Panc1 (cell line): ENCODE measurements around the gene SLC22A5. TPM values are rescaled to one million over a fixed set of nuclear protein-coding genes. Genes with fewer than 3 reads are reported as not detected.

Experiments
- ATAC-seq: fragments of 200-7000 bp; cut with Tn5 transposase; 2 replicates; pipeline ENCODE4 v1.9.1; 2020; ENCODE audit warnings: mild to moderate bottlenecking, moderate library complexity
- BruUV-seq: library from RNA; stranded (reverse); fragments of 400-500 nt; replicated peaks from 2 replicates; lab custom pipeline; 2021; lab: Mats Ljungman, UMichigan
- CTCF ChIA-PET: fragments of 300-600 bp; sonication (Branson Sonifier 250); formaldehyde crosslinking; loops from one replicate; lab custom pipeline; 2022; ENCODE audit warnings: antibody characterized with exemption; lab: Charles Lee
- POLR2A ChIA-PET: fragments of 300-600 bp; sonication (Branson Sonifier 250); formaldehyde crosslinking; loops from one replicate; lab custom pipeline; 2022; ENCODE audit warnings: antibody characterized with exemption; lab: Charles Lee
- DNase-seq: peaks from one replicate; pipeline ENCODE4 v3.0.0-alpha.2; 2010; ENCODE audit warnings: low read depth, low spot score
- H3K27ac ChIP-seq: 2 replicates; pipeline ENCODE4 v1.5.1; 2011; ENCODE audit warnings: mild to moderate bottlenecking, low read length, inconsistent platforms
- H3K27me3 ChIP-seq: fragments of 200-500 bp; sonication (Bioruptor generic); 2 replicates; pipeline ENCODE4 v1.6.0; 2014; ENCODE audit warnings: low read length, inconsistent platforms; ENCODE audit not compliant: control insufficient read depth, insufficient read depth
- H3K36me3 ChIP-seq: fragments of 200-500 bp; sonication (Bioruptor generic); 2 replicates; pipeline ENCODE4 v1.5.1; 2014; ENCODE audit warnings: inconsistent platforms, mild to moderate bottlenecking, low read length, moderate library complexity; ENCODE audit not compliant: control insufficient read depth, insufficient read depth
- H3K4me1 ChIP-seq: 2 replicates; pipeline ENCODE4 v1.5.1; 2011; ENCODE audit warnings: inconsistent platforms, mild to moderate bottlenecking, low read length, moderate library complexity; ENCODE audit not compliant: control insufficient read depth, insufficient read depth
- H3K4me3 ChIP-seq, 2 experiments: 2 replicates each; pipeline ENCODE4 v1.5.1; 2011 to 2012; ENCODE audit warnings: low read depth in 2 of 2, low read length in 2 of 2, mild to moderate bottlenecking in 2 of 2, inconsistent platforms in 1 of 2, moderate library complexity in 1 of 2
- H3K9me3 ChIP-seq: fragments of 200-500 bp; sonication (Bioruptor generic); 2 replicates; pipeline ENCODE4 v1.5.1; 2014; ENCODE audit warnings: low read depth, mild to moderate bottlenecking, inconsistent platforms, low read length, moderate library complexity; ENCODE audit not compliant: control insufficient read depth, insufficient read depth
- POLR2AphosphoS5 ChIP-seq: IDR thresholded peaks from 2 replicates; pipeline ENCODE4 v1.6.1; 2012; ENCODE audit warnings: mild to moderate bottlenecking, low read depth, low read length, moderate library complexity
- SIN3A ChIP-seq: IDR thresholded peaks from 2 replicates; pipeline ENCODE4 v1.6.1; 2012; ENCODE audit warnings: low read depth, mild to moderate bottlenecking, low read length, moderate library complexity, borderline replicate concordance; ENCODE audit not compliant: insufficient read depth
- TCF7L2 ChIP-seq: IDR thresholded peaks from 2 replicates; pipeline ENCODE4 v1.6.1; 2011; ENCODE audit warnings: mild to moderate bottlenecking, low read depth, low read length, inconsistent platforms
- in situ Hi-C: cut with HindIII; loops from 2 replicates; pipeline ENCODE4 v1.10.0; 2016; ENCODE audit warnings: low sequenced_read_pairs, low pct_unique_long_range_greater_than_20kb
- intact Hi-C: fragments of 100-400 bp; cut with micrococcal nuclease; formaldehyde crosslinking; loops from one replicate; pipeline ENCODE4 v1.10.0; 2022; ENCODE audit not compliant: unreplicated experiment
- total RNA-seq: library from RNA; stranded (reverse); gene quantifications from one replicate; pipeline ENCODE4 v1.2.1, GENCODE V29; 2021; ENCODE audit not compliant: unreplicated experiment
- TF ChIP-seq, protein P1 (sequence below): fragments of 450-650 bp; IDR thresholded peaks from 2 replicates; pipeline ENCODE4 v1.5.1; 2017; ENCODE audit warnings: mild to moderate bottlenecking
- TF ChIP-seq, protein P2 (sequence below), 2 experiments: IDR thresholded peaks; 2 replicates each; pipeline ENCODE4 v1.6.1; 2011 to 2012; ENCODE audit warnings: low read depth in 2 of 2, control low read depth in 1 of 2, low read length in 1 of 2, mild to moderate bottlenecking in 1 of 2, moderate library complexity in 1 of 2; ENCODE audit not compliant: insufficient read depth in 1 of 2

The SLC22A5 gene
- total RNA-seq, 1 experiment from 2014 or later = 9.5 TPM

DNA sequence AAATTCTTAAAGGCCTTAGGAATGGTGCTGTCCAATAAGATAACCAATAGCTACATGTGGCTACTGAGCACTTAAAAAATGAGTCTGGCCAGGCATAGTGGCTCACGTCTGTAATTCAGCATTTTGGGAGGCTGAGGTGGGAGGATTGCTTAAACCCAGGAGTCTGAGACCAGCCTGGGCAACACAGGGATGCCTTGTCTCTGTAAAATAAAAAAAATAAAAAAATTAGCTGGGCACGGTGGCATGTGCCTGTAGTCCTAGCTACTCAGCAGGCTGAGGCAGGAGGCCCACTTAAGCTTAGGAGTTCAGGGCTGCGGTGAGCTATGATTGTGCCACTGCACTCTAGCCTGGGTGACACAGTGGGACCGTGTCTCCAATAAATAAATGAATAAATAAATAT, 1.3 kb upstream of the SLC22A5 start:
- POLR2A ChIA-PET = no interaction called here
- TF ChIP-seq POLR2AphosphoS5 (no peak), TCF7L2 (no peak), SIN3A (no peak)
- TF ChIP-seq, protein P1, sequence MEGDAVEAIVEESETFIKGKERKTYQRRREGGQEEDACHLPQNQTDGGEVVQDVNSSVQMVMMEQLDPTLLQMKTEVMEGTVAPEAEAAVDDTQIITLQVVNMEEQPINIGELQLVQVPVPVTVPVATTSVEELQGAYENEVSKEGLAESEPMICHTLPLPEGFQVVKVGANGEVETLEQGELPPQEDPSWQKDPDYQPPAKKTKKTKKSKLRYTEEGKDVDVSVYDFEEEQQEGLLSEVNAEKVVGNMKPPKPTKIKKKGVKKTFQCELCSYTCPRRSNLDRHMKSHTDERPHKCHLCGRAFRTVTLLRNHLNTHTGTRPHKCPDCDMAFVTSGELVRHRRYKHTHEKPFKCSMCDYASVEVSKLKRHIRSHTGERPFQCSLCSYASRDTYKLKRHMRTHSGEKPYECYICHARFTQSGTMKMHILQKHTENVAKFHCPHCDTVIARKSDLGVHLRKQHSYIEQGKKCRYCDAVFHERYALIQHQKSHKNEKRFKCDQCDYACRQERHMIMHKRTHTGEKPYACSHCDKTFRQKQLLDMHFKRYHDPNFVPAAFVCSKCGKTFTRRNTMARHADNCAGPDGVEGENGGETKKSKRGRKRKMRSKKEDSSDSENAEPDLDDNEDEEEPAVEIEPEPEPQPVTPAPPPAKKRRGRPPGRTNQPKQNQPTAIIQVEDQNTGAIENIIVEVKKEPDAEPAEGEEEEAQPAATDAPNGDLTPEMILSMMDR = no peak
- DNase-seq (no peak), ATAC-seq (no peak)
- peaks cover 24% of the 10 kb centered on the region for H3K4me1 ChIP-seq
- intact Hi-C loops (no loop called here), in situ Hi-C loops (no loop called here)
- no peak overlapping the region for H3K4me3 ChIP-seq
- H3K36me3 ChIP-seq = no peaks in the 10 kb centered on the region
- no peaks in the 10 kb centered on the region for H3K27me3 ChIP-seq
- BruUV-seq = no TSS peak
- no peaks in the 10 kb centered on the region for H3K9me3 ChIP-seq
- CTCF ChIA-PET = interaction anchor here (0.7 to 0.8 kb wide), 2 partner anchors 74 to 322 kb away, joined by 3 to 4 read pairs; partner anchors contain the start of gene SLC22A4
- no peak overlapping the region for H3K27ac ChIP-seq

DNA sequence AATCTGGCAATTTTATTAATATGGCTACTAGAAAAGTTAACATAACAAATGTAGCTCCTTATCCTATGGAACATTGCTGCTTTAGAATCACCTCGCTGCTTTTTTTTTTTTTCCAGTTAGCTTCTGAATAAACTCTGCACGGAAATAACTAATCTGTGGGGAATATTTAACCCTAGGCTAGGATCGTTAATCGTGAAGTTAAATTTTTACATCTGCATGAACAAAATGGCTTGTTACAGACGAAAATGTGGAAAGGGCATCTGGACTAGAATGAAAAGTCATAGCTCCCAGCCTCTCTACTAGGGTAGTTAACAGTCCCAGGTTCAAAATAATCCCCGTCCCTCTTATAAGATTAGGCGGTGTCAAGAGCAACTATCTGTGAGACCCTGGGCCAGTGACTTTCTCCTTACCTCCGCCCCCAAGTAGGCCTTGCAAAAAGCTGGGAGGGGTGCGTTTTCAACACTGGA, 470 bp upstream of the SLC22A5 start:
- TF ChIP-seq SIN3A = no peak
- TF ChIP-seq TCF7L2 = no peak
- no peak for TF ChIP-seq POLR2AphosphoS5
- TF ChIP-seq, protein P2, sequence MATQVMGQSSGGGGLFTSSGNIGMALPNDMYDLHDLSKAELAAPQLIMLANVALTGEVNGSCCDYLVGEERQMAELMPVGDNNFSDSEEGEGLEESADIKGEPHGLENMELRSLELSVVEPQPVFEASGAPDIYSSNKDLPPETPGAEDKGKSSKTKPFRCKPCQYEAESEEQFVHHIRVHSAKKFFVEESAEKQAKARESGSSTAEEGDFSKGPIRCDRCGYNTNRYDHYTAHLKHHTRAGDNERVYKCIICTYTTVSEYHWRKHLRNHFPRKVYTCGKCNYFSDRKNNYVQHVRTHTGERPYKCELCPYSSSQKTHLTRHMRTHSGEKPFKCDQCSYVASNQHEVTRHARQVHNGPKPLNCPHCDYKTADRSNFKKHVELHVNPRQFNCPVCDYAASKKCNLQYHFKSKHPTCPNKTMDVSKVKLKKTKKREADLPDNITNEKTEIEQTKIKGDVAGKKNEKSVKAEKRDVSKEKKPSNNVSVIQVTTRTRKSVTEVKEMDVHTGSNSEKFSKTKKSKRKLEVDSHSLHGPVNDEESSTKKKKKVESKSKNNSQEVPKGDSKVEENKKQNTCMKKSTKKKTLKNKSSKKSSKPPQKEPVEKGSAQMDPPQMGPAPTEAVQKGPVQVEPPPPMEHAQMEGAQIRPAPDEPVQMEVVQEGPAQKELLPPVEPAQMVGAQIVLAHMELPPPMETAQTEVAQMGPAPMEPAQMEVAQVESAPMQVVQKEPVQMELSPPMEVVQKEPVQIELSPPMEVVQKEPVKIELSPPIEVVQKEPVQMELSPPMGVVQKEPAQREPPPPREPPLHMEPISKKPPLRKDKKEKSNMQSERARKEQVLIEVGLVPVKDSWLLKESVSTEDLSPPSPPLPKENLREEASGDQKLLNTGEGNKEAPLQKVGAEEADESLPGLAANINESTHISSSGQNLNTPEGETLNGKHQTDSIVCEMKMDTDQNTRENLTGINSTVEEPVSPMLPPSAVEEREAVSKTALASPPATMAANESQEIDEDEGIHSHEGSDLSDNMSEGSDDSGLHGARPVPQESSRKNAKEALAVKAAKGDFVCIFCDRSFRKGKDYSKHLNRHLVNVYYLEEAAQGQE (IDR thresholded peaks at IDR 0.05; ENCODE audit: insufficient read depth in 1 of 2, low read depth in 2 of 2, low read length in 1 of 2) = no peak
- TF ChIP-seq, protein P1 = no peak
- ATAC-seq = peak; percentile 52; the same call in 1 of the 2 replicates

More for the DNA sequence above, 470 bp upstream of the SLC22A5 start:
- peaks cover 24% of the 10 kb centered on the region for H3K4me1 ChIP-seq
- H3K36me3 ChIP-seq = no peaks in the 10 kb centered on the region
- H3K27ac ChIP-seq = peak overlapping the region; percentile 82
- peak overlapping the region; percentile 66 to 79 for H3K4me3 ChIP-seq
- H3K9me3 ChIP-seq = no peaks in the 10 kb centered on the region
- no peaks in the 10 kb centered on the region for H3K27me3 ChIP-seq
- ChIA-PET POLR2A (no interaction called here), CTCF (interaction anchor here (0.7 to 0.8 kb wide), 2 partner anchors 75 to 133 kb away, joined by 3 to 7 read pairs; partner anchors contain the start of gene SLC22A4)
- in situ Hi-C loops (no loop called here), intact Hi-C loops (no loop called here)
- no peak for DNase-seq
- BruUV-seq = no TSS peak
